GM10248 (cell line): ENCODE results near the gene ADM5.

Experiments used
- CTCF ChIA-PET: fragments of 300-600 bp; sonication (Branson Sonifier 250); formaldehyde crosslinking; extraction: SDS; loops from one replicate; lab custom pipeline; 2021; ENCODE audit warnings: antibody characterized with exemption; lab: Yijun Ruan, JAX
- POLR2A ChIA-PET: fragments of 350-650 bp; sonication (Branson Sonifier 250); formaldehyde crosslinking; extraction: SDS; loops from one replicate; lab custom pipeline; 2020; ENCODE audit warnings: antibody characterized with exemption; lab: Yijun Ruan, JAX
- DNase-seq: peaks from one replicate; pipeline ENCODE4 v3.0.0; 2012; ENCODE audit errors: extremely low spot score
- TF ChIP-seq, protein P1 (sequence below): IDR thresholded peaks from 2 replicates; pipeline ENCODE4 v1.5.1; 2012; ENCODE audit warnings: mild to moderate bottlenecking, low read depth; ENCODE audit errors: extremely low read depth, missing control alignments, control extremely low read depth

Gene ADM5

GRCh38 chr19:49692147-49692506 is 2.7 kb downstream of the ADM5 start:
- no peak for DNase-seq
- TF ChIP-seq, protein P1, sequence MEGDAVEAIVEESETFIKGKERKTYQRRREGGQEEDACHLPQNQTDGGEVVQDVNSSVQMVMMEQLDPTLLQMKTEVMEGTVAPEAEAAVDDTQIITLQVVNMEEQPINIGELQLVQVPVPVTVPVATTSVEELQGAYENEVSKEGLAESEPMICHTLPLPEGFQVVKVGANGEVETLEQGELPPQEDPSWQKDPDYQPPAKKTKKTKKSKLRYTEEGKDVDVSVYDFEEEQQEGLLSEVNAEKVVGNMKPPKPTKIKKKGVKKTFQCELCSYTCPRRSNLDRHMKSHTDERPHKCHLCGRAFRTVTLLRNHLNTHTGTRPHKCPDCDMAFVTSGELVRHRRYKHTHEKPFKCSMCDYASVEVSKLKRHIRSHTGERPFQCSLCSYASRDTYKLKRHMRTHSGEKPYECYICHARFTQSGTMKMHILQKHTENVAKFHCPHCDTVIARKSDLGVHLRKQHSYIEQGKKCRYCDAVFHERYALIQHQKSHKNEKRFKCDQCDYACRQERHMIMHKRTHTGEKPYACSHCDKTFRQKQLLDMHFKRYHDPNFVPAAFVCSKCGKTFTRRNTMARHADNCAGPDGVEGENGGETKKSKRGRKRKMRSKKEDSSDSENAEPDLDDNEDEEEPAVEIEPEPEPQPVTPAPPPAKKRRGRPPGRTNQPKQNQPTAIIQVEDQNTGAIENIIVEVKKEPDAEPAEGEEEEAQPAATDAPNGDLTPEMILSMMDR = no peak
- POLR2A ChIA-PET = no interaction called here
- CTCF ChIA-PET = interaction anchor here (1.2 to 1.3 kb wide), 2 partner anchors 20 to 286 kb away, joined by 3 to 5 read pairs; no protein-coding TSS in a partner anchor

- TF ChIP-seq, protein P1 = no peak
- ChIA-PET CTCF (interaction anchor here (1.1 to 1.4 kb wide), 3 partner anchors 12 to 21 kb away, joined by 3 to 5 read pairs (median 3); no protein-coding TSS in a partner anchor), POLR2A (interaction anchor here (0.6 kb wide), 1 partner anchor 149 kb away, joined by 4 read pairs; no protein-coding TSS in a partner anchor)
- no peak for DNase-seq
Observed at GRCh38 chr19:49696115-49696514, 6.7 kb downstream of the ADM5 start.

DNA sequence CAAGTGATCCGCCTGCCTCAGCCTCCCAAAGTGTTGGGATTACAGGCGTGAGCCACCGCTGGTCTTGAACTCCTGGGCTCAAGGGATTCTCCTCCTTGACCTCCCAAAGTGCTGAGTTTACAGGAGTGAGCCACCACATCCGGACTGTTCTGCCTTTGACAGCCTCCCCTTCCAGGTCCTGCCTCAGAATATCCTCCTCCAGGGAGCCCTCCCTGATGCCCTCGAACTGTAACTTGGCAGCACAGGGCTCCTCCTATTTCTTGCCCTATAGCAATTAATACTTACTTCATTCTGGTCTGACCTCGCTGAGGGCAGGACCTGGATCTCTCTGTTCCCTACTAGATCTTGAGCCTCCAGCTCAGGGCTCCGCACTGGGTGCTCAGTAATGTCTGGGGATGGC is 7.5 kb downstream of the ADM5 start:
- TF ChIP-seq, protein P1 = no peak
- ChIA-PET POLR2A (interaction anchor here (0.6 kb wide), 1 partner anchor 148 kb away, joined by 4 read pairs; no protein-coding TSS in a partner anchor), CTCF (interaction anchor here (1.2 to 1.4 kb wide), 2 partner anchors 15 to 21 kb away, joined by 3 to 5 read pairs; no protein-coding TSS in a partner anchor)
- DNase-seq = no peak

DNA sequence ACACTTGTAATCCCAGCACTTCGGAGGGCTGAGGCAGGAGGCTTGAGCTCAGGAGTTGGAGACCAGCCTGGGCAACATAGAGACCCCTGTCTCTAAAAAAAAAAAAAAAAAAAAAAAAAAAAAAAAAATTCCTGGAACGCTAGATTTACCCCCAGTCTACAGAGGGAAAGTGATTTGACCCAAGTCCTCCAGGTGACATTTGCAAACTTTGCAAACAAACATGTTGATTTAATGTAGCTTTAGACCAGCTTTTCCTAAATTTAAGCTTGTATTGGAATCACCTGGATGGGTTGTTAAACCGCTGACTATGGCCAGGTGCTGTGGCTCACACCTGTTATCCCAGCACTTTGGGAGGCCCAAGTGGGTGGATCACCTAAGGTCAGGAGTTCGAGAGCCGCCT is 10.0 kb downstream of the ADM5 start:
- POLR2A ChIA-PET = interaction anchor here (0.7 kb wide), 1 partner anchor 67 kb away, joined by 4 read pairs; the partner anchor contains the start of gene AP2A1
- TF ChIP-seq, protein P1 = no peak
- no peak for DNase-seq
- CTCF ChIA-PET = interaction anchor here (0.9 to 1.7 kb wide), 2 partner anchors 15 to 17 kb away, joined by 4 to 7 read pairs; no protein-coding TSS in a partner anchor

DNA sequence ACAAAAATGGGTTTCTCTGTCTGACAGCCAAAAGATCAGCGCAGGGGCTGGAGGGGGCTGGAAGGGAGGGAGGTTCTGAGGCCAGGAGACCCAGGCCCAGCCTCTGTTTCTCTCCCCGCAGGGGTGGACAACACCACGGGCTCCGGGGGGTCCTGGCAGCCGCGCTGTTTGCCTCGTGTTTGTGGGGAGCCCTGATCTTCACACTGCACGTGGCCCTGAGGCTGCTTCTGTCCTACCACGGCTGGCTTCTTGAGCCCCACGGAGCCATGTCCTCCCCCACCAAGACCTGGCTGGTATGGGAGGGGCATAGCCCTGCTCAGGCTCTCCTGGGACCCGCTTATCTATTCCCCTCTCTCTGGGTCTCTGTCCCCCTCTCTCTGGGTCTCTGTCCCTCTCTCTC is 11.2 kb downstream of the ADM5 start:
- CTCF ChIA-PET = interaction anchor here (1.7 kb wide), 1 partner anchor 16 kb away, joined by 7 read pairs; no protein-coding TSS in a partner anchor
- POLR2A ChIA-PET = no interaction called here
- no peak for DNase-seq
- TF ChIP-seq, protein P1 = no peak

DNA sequence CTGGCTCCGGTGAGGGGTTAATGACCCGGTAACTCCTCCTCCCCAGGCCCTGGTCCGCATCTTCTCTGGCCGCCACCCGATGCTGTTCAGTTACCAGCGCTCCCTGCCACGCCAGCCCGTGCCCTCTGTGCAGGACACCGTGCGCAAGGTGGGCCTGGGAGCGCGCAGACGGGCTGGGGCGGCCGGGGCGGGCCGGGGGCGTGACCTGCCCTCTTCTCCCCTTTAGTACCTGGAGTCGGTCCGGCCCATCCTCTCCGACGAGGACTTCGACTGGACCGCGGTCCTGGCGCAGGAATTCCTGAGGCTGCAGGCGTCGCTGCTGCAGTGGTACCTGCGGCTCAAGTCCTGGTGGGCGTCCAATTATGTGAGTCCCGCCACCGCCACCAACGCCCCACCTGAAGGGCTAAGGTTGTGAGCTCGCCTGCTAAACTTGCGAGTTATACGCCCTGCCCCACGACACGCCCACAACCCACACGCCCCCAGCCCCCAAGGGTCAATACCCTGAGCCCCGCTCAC is 11.9 kb downstream of the ADM5 start:
- TF ChIP-seq, protein P1 = no peak
- ChIA-PET POLR2A (no interaction called here), CTCF (no interaction called here)
- DNase-seq = no peak
